GM23338 (cell line): ENCODE results near the gene MORN3. TPM values are rescaled to one million over a fixed set of nuclear protein-coding genes. Genes with fewer than 3 reads are reported as not detected.
"Not testable (repeated sequence)": the region's sequence is repeated elsewhere in the genome, so short reads cannot be mapped to it uniquely, and the experiment has no call there.

Source experiments
- ATAC-seq: fragments of 200-7000 bp; cut with Tn5 transposase; 3 replicates; pipeline ENCODE4 v1.9.1; 2020
- DNase-seq: peaks from one replicate; pipeline ENCODE4 v3.0.0-alpha.2; 2015; ENCODE audit warnings: low spot score
- H2AFZ ChIP-seq: fragments of 200-600 bp; sonication (generic); 2 replicates; pipeline ENCODE4 v1.8.0; 2016; ENCODE audit warnings: antibody characterized with exemption, mild to moderate bottlenecking, moderate library complexity
- H3F3A ChIP-seq: fragments of 200-600 bp; sonication (generic); replicated peaks from 2 replicates; pipeline ENCODE4 v1.8.0; 2017; ENCODE audit warnings: antibody characterized with exemption, mixed run types, low read depth
- H3K27ac ChIP-seq: fragments of 200-600 bp; sonication (generic); 2 replicates; pipeline ENCODE4 v1.6.1; 2016; ENCODE audit warnings: low read depth
- H3K27me3 ChIP-seq: fragments of 200-600 bp; sonication (generic); 2 replicates; pipeline ENCODE4 v1.8.0; 2016; ENCODE audit warnings: mild to moderate bottlenecking, mixed run types, moderate library complexity; ENCODE audit not compliant: insufficient read depth
- H3K36me3 ChIP-seq: fragments of 200-600 bp; sonication (generic); 2 replicates; pipeline ENCODE4 v1.8.0; 2016; ENCODE audit warnings: mild to moderate bottlenecking; ENCODE audit not compliant: insufficient read depth
- H3K4me1 ChIP-seq: fragments of 200-600 bp; sonication (generic); 2 replicates; pipeline ENCODE4 v1.8.0; 2016; ENCODE audit warnings: mild to moderate bottlenecking, moderate library complexity; ENCODE audit not compliant: insufficient read depth
- H3K4me2 ChIP-seq: fragments of 200-600 bp; sonication (generic); 2 replicates; pipeline ENCODE4 v1.7.1; 2017; ENCODE audit warnings: mixed run types
- H3K4me3 ChIP-seq: fragments of 200-600 bp; sonication (generic); 2 replicates; pipeline ENCODE4 v1.6.1; 2016; ENCODE audit warnings: mixed run types
- H3K79me2 ChIP-seq: fragments of 200-600 bp; sonication (generic); replicated peaks from 2 replicates; pipeline ENCODE4 v1.8.0; 2017; ENCODE audit warnings: mild to moderate bottlenecking; ENCODE audit not compliant: insufficient read depth
- H3K9me2 ChIP-seq: fragments of 200-600 bp; sonication (generic); 2 replicates; pipeline ENCODE4 v1.8.0; 2017; ENCODE audit not compliant: insufficient read depth
- H4K20me1 ChIP-seq: fragments of 200-600 bp; sonication (generic); replicated peaks from 2 replicates; pipeline ENCODE4 v1.8.0; 2017; ENCODE audit warnings: mild to moderate bottlenecking; ENCODE audit not compliant: insufficient read depth
- H3K27ac Mint-ChIP-seq: 2 replicates; pipeline ENCODE4 v1.8.0; 2020; ENCODE audit warnings: inconsistent platforms, mild to moderate bottlenecking, moderate library complexity, mixed read lengths
- H3K27me3 Mint-ChIP-seq: 3 replicates; pipeline ENCODE4 v1.8.0; 2022; ENCODE audit warnings: low read depth, mild to moderate bottlenecking, moderate library complexity, mixed read lengths, inconsistent platforms; ENCODE audit not compliant: insufficient read depth, poor library complexity
- H3K36me3 Mint-ChIP-seq: 3 replicates; pipeline ENCODE4 v1.8.0; 2021; ENCODE audit warnings: low read depth, mild to moderate bottlenecking, inconsistent platforms, moderate library complexity, mixed read lengths
- H3K4me1 Mint-ChIP-seq: 3 replicates; pipeline ENCODE4 v1.8.0; 2020; ENCODE audit warnings: mild to moderate bottlenecking, inconsistent platforms, mixed read lengths
- H3K4me3 Mint-ChIP-seq: 3 replicates; pipeline ENCODE4 v1.8.0; 2021; ENCODE audit warnings: moderate library complexity, mild to moderate bottlenecking, inconsistent platforms, mixed read lengths
- H3K9me3 Mint-ChIP-seq: 3 replicates; pipeline ENCODE4 v1.8.0; 2020; ENCODE audit warnings: moderate library complexity, mild to moderate bottlenecking, inconsistent platforms, mixed read lengths
- CREB1 ChIP-seq: fragments of 250-450 bp; sonication (Bioruptor Pico); IDR thresholded peaks from 2 replicates; pipeline ENCODE4 v1.5.0; 2020; ENCODE audit warnings: low read depth, mild to moderate bottlenecking, moderate library complexity
- ETS1 ChIP-seq: IDR thresholded peaks from 2 replicates; pipeline ENCODE4 v1.6.1; 2016; ENCODE audit warnings: antibody characterized with exemption
- POLR2AphosphoS5 ChIP-seq: IDR thresholded peaks from 2 replicates; pipeline ENCODE4 v1.6.1; 2016; ENCODE audit warnings: antibody characterized with exemption, low read depth
- STAT1 ChIP-seq: IDR thresholded peaks from one replicate; pipeline ENCODE4 v1.6.1; 2016; ENCODE audit warnings: antibody characterized with exemption; ENCODE audit not compliant: unreplicated experiment
- ZNF114 ChIP-seq: fragments of 250-450 bp; sonication (Bioruptor Pico); IDR thresholded peaks from 2 replicates; pipeline ENCODE4 v1.5.0; 2020; ENCODE audit warnings: mild to moderate bottlenecking, moderate library complexity
- ZNF462 ChIP-seq: fragments of 250-450 bp; sonication (Bioruptor Pico); IDR thresholded peaks from 2 replicates; pipeline ENCODE4 v1.5.0; 2020; ENCODE audit warnings: mild to moderate bottlenecking, moderate library complexity
- polyA plus RNA-seq: library from polyadenylated mRNA; unstranded; fragments of >200 nt; fragmentation: Nextera tagmentation; extraction: Ambion mirVana; gene quantifications from 2 replicates; pipeline ENCODE4 v1.2.1, GENCODE V29; 2016
- total RNA-seq: library from RNA; depleted of rRNA; stranded (reverse); fragments of >200 nt; shearing (Covaris generic); gene quantifications from 2 replicates; pipeline ENCODE4 v1.2.3, GENCODE V29; 2014

Gene MORN3
- total and polyA plus RNA-seq, 2 experiments from 2014 or later, result 0.14 to 0.36 TPM

GRCh38 chr12:121709064-121709424, 39.6 kb upstream of the MORN3 start:
- Mint-ChIP-seq H3K4me1 (peaks cover 12% of the 10 kb centered on the region), H3K27me3 (peaks cover 14% of the 10 kb centered on the region)
- DNase-seq, H3K9me2 ChIP-seq, H3K36me3 ChIP-seq, H3K27me3 ChIP-seq, H3K27ac ChIP-seq, H2AFZ ChIP-seq, H3K4me2 ChIP-seq, H4K20me1 ChIP-seq, H3K36me3 Mint-ChIP-seq, H3K9me3 Mint-ChIP-seq, ATAC-seq, H3K4me3 Mint-ChIP-seq, H3K27ac Mint-ChIP-seq, H3K4me3 ChIP-seq: not testable (repeated sequence)
- H3F3A ChIP-seq, result peaks cover 12% of the 10 kb centered on the region; the same call in 1 of the 2 replicates
- H3K4me1 ChIP-seq, result peaks cover 12% of the 10 kb centered on the region
- H3K79me2 ChIP-seq, result peaks cover 13% of the 10 kb centered on the region

- H3K27ac Mint-ChIP-seq, result no peak overlapping the region
- TF ChIP-seq CREB1 (no peak), STAT1 (no peak), ZNF462 (CRISPR knock-in tag) (no peak), ETS1 (no peak), POLR2AphosphoS5 (no peak), ZNF114 (CRISPR knock-in tag) (no peak)
Measured at GRCh38 chr12:121708313-121709063, 39.0 kb upstream of the MORN3 start.

More at GRCh38 chr12:121708313-121709063, 39.0 kb upstream of the MORN3 start:
- Mint-ChIP-seq H3K27me3 (peaks cover 10% of the 10 kb centered on the region), H3K36me3 (peaks cover 4% of the 10 kb centered on the region; the same call in 1 of the 3 replicates), H3K4me1 (peaks cover 7% of the 10 kb centered on the region), H3K9me3 (no peaks in the 10 kb centered on the region; the same call in 1 of the 3 replicates), H3K4me3 (no peak overlapping the region)
- H4K20me1 ChIP-seq, result peaks cover 3% of the 10 kb centered on the region; the same call in 1 of the 2 replicates
- no peak overlapping the region for H3K4me2 ChIP-seq
- DNase-seq, result no peak
- H2AFZ ChIP-seq, result no peak overlapping the region
- H3K4me1 ChIP-seq, result peaks cover 7% of the 10 kb centered on the region
- peaks cover 9% of the 10 kb centered on the region; the same call in 1 of the 2 replicates for H3F3A ChIP-seq
- no peak overlapping the region for H3K4me3 ChIP-seq
- no peak for ATAC-seq
- H3K36me3 ChIP-seq, result no peaks in the 10 kb centered on the region
- peaks cover 7% of the 10 kb centered on the region for H3K79me2 ChIP-seq
- H3K27me3 ChIP-seq, result no peaks in the 10 kb centered on the region
- H3K9me2 ChIP-seq, result no peaks in the 10 kb centered on the region
- no peak overlapping the region for H3K27ac ChIP-seq
